NCI-H510A treated with DMSO at 0.1 percent for 48 hours (cell line): ENCODE measurements around the gene LANCL1.

Source experiments
- DNase-seq: peaks from one replicate; lab custom pipeline; 2025; lab: John Stamatoyannopoulos, UW

Gene LANCL1

GRCh38 chr2:210389856-210390255, 86.7 kb downstream of the LANCL1 start:
- DNase-seq = no peak

- DNase-seq = no peak
These were observed 88.4 kb downstream of the LANCL1 start for GRCh38 chr2:210388148-210388547.

DNA sequence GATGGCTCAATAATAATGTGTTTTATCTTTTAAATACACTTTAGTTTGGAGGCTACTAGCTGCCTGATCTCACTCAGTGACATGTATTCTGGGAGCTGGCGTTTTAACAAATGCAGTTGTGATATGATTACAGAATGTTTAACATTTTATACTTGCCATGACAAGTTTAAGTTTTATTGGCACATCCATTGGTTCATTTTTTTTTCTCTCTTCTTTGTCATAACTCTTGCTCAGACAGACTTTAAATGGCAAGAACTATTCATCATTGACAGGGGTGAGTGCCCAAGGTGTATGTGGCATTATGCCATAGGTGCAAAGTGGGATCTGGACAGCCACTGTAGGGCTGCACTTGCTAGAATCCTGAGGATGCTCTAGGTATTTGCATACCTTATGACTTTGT, 89.5 kb downstream of the LANCL1 start:
- no peak for DNase-seq
